GM19193 (cell line): Measurements from ENCODE around the gene FBXO17.

Experiments
- POLR2A ChIP-seq: IDR thresholded peaks from 4 replicates; pipeline ENCODE4 v1.6.1; 2011; ENCODE audit not compliant: insufficient read depth, insufficient read length; ENCODE audit errors: extremely low read depth

Gene FBXO17

GRCh38 chr19:38912600-38913514 lies 62.7 kb downstream of the FBXO17 start:
- no peak for TF ChIP-seq POLR2A

- no peak for TF ChIP-seq POLR2A
These were observed 64.0 kb downstream of the FBXO17 start for GRCh38 chr19:38911388-38912001.

- TF ChIP-seq POLR2A = no peak
These were observed 65.1 kb downstream of the FBXO17 start for GRCh38 chr19:38910488-38910887.

- TF ChIP-seq POLR2A = no peak
These were observed 66.6 kb downstream of the FBXO17 start for GRCh38 chr19:38908911-38909310.

GRCh38 chr19:38907670-38908069 lies 67.9 kb downstream of the FBXO17 start:
- TF ChIP-seq POLR2A = no peak

- no peak for TF ChIP-seq POLR2A
These were observed 68.3 kb downstream of the FBXO17 start for GRCh38 chr19:38907227-38907626.

GRCh38 chr19:38905620-38906019 lies 69.9 kb downstream of the FBXO17 start:
- no peak for TF ChIP-seq POLR2A

- no peak for TF ChIP-seq POLR2A
These were observed 70.7 kb downstream of the FBXO17 start for GRCh38 chr19:38904581-38905539.

- TF ChIP-seq POLR2A = no peak
These were observed 73.9 kb downstream of the FBXO17 start for GRCh38 chr19:38901683-38902082.

GRCh38 chr19:38900743-38901190 lies 74.8 kb downstream of the FBXO17 start:
- no peak for TF ChIP-seq POLR2A

GRCh38 chr19:38900202-38900629 lies 75.3 kb downstream of the FBXO17 start:
- TF ChIP-seq POLR2A = no peak

- TF ChIP-seq POLR2A = peak; percentile 70
These were observed 75.9 kb downstream of the FBXO17 start, which contains the start of the genes NFKBIB and SIRT2 for GRCh38 chr19:38899447-38900201. Gene NFKBIB (plus strand): TSS chr19:38899969. CDS start chr19:38900033, 64 bp downstream. Gene SIRT2 (minus strand): TSS chr19:38899618. CDS start chr19:38899521, 97 bp downstream.

GRCh38 chr19:38898788-38899446 lies 76.6 kb downstream of the FBXO17 start:
- no peak for TF ChIP-seq POLR2A

- no peak for TF ChIP-seq POLR2A
These were observed 80.6 kb downstream of the FBXO17 start for GRCh38 chr19:38894968-38895367.

- no peak for TF ChIP-seq POLR2A
These were observed 82.2 kb downstream of the FBXO17 start for GRCh38 chr19:38893341-38893771.
